Measurements from ENCODE around the gene ARRB2.

DNA sequence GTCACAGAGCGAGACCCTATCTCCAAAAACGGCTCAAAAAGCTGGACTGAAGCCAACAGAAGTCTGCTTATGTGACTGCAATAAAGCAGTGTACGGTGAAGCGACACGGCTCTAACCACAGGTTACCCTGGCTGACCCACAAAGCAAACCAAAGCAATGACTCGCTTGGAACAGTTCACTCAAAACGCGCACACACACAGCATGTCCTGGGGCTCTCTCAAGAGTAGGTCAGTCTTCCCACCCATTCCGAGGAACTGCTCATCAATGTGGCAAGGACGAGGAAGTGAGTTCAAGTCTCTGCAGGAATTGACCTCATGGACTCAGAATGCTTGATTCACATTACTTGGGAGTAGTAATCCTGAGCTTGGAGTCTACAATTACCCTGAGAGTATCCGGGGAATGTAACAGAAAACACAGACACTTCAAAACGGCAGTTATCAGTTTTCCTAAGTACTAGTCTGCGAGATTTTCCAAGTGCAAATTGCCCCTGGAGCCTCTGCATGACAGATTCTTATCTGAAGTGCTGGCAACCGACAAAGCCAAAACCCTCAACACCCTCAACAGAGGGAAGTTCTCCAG, 31.9 kb upstream of the ARRB2 start:
- TF ChIP-seq, protein P1, sequence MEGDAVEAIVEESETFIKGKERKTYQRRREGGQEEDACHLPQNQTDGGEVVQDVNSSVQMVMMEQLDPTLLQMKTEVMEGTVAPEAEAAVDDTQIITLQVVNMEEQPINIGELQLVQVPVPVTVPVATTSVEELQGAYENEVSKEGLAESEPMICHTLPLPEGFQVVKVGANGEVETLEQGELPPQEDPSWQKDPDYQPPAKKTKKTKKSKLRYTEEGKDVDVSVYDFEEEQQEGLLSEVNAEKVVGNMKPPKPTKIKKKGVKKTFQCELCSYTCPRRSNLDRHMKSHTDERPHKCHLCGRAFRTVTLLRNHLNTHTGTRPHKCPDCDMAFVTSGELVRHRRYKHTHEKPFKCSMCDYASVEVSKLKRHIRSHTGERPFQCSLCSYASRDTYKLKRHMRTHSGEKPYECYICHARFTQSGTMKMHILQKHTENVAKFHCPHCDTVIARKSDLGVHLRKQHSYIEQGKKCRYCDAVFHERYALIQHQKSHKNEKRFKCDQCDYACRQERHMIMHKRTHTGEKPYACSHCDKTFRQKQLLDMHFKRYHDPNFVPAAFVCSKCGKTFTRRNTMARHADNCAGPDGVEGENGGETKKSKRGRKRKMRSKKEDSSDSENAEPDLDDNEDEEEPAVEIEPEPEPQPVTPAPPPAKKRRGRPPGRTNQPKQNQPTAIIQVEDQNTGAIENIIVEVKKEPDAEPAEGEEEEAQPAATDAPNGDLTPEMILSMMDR (IDR thresholded peaks at IDR 0.05) = no peak
- TF ChIP-seq POLR2A (IDR thresholded peaks at IDR 0.05) (no peak), POLR2AphosphoS5 (IDR thresholded peaks at IDR 0.05) (no peak)
